Chondrocyte (in vitro differentiated cells): ENCODE measurements around the gene NOVA2. TPM values are rescaled to one million over a fixed set of nuclear protein-coding genes. Genes with fewer than 3 reads are reported as not detected.

Source experiments
- DNase-seq: peaks from one replicate; pipeline ENCODE4 v3.0.0; 2021; ENCODE audit warnings: mixed read lengths, low spot score
- H3K27ac Mint-ChIP-seq: one replicate; pipeline ENCODE4 v1.8.0; 2021; ENCODE audit warnings: mild to moderate bottlenecking, moderate library complexity, mixed read lengths; ENCODE audit not compliant: unreplicated experiment
- H3K27me3 Mint-ChIP-seq: 2 replicates; pipeline ENCODE4 v1.8.0; 2021; ENCODE audit warnings: low read depth, mixed read lengths
- H3K36me3 Mint-ChIP-seq: 2 replicates; pipeline ENCODE4 v1.8.0; 2021; ENCODE audit warnings: low read depth, mixed read lengths
- H3K4me1 Mint-ChIP-seq: 2 replicates; pipeline ENCODE4 v1.8.0; 2021; ENCODE audit warnings: low read depth, mild to moderate bottlenecking, mixed read lengths
- H3K4me3 Mint-ChIP-seq: one replicate; pipeline ENCODE4 v1.8.0; 2021; ENCODE audit warnings: mild to moderate bottlenecking, moderate library complexity, mixed read lengths; ENCODE audit not compliant: unreplicated experiment
- H3K9me3 Mint-ChIP-seq: 2 replicates; pipeline ENCODE4 v1.8.0; 2021; ENCODE audit warnings: low read depth, mixed read lengths
- total RNA-seq: library from RNA; stranded (reverse); gene quantifications from 3 replicates; pipeline ENCODE4 v1.2.1, GENCODE V29; 2021
- TF ChIP-seq, protein P1 (sequence below): fragments of 200-600 bp; sonication (generic); IDR thresholded peaks from 2 replicates; pipeline ENCODE4 v1.5.0; 2021; ENCODE audit warnings: antibody characterized with exemption, mild to moderate bottlenecking, moderate library complexity

Gene NOVA2
- total RNA-seq, 1 donor from 2014 or later: 0.22 TPM

GRCh38 chr19:45953676-45954075 is 20.0 kb downstream of the NOVA2 start:
- H3K27me3 Mint-ChIP-seq: peaks cover 21% of the 10 kb centered on the region

DNA sequence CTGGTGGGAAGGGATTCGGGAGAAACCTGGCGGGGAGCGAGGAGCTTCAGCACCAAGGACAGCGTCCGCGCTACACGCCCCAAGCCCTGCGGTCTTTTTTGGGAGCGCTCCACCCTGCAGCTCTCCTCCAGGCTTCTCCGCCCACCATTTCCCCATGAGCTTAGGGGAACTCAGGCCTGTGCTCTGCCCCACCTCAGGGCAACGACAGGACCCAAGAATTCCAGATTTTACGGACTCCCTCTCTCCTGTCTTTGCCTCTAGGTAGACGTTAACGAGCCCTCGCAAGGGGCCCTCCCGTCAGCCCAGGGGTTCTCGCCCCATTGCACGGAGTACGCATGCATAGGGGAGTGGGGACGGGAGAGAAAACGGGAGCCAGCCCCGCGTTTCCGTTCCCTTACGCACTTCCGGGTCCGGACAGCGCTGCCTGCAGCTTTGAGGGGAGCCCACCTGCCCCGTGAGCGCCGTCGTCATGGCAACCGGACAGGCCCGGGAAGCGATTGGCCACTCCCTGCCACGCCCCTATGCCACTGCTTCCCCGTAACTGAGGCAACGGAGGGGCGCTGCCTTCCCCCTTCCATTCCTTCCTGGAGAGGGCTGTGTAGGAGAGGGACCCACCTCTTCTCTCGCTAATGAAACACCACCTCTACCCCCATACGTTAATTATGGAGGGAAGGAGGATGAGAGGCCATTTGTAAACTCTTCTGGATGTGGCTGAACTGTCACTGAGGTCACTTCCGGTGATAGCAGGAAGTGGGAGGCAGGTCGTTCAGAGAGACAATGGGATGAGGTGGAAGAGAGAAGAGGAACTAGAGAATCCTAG is 20.8 kb downstream of the NOVA2 start:
- peaks cover 7% of the 10 kb centered on the region for H3K4me1 Mint-ChIP-seq
- H3K27me3 Mint-ChIP-seq: peaks cover 16% of the 10 kb centered on the region
- H3K9me3 Mint-ChIP-seq: no peaks in the 10 kb centered on the region
- H3K36me3 Mint-ChIP-seq: no peaks in the 10 kb centered on the region
- TF ChIP-seq, protein P1, sequence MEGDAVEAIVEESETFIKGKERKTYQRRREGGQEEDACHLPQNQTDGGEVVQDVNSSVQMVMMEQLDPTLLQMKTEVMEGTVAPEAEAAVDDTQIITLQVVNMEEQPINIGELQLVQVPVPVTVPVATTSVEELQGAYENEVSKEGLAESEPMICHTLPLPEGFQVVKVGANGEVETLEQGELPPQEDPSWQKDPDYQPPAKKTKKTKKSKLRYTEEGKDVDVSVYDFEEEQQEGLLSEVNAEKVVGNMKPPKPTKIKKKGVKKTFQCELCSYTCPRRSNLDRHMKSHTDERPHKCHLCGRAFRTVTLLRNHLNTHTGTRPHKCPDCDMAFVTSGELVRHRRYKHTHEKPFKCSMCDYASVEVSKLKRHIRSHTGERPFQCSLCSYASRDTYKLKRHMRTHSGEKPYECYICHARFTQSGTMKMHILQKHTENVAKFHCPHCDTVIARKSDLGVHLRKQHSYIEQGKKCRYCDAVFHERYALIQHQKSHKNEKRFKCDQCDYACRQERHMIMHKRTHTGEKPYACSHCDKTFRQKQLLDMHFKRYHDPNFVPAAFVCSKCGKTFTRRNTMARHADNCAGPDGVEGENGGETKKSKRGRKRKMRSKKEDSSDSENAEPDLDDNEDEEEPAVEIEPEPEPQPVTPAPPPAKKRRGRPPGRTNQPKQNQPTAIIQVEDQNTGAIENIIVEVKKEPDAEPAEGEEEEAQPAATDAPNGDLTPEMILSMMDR: no peak
- H3K27ac Mint-ChIP-seq: no peak overlapping the region
- peak overlapping the region; percentile 58 for H3K4me3 Mint-ChIP-seq
- DNase-seq: no peak

More at GRCh38 chr19:45953676-45954075, 20.0 kb downstream of the NOVA2 start:
- Mint-ChIP-seq H3K27ac (no peak overlapping the region), H3K9me3 (no peaks in the 10 kb centered on the region), H3K36me3 (no peaks in the 10 kb centered on the region), H3K4me1 (peaks cover 7% of the 10 kb centered on the region), H3K4me3 (no peak overlapping the region)
- no peak for DNase-seq
- TF ChIP-seq, protein P1: no peak

GRCh38 chr19:45952341-45952685 is 21.4 kb downstream of the NOVA2 start:
- peaks cover 16% of the 10 kb centered on the region for H3K27me3 Mint-ChIP-seq

GRCh38 chr19:45947926-45948325 is 25.7 kb downstream of the NOVA2 start:
- no peaks in the 10 kb centered on the region for H3K9me3 Mint-ChIP-seq
- H3K27ac Mint-ChIP-seq: no peak overlapping the region
- H3K27me3 Mint-ChIP-seq: peaks cover 23% of the 10 kb centered on the region
- H3K4me3 Mint-ChIP-seq: no peak overlapping the region
- TF ChIP-seq, protein P1: no peak
- DNase-seq: no peak
- peaks cover 4% of the 10 kb centered on the region for H3K4me1 Mint-ChIP-seq
- no peaks in the 10 kb centered on the region for H3K36me3 Mint-ChIP-seq

More at GRCh38 chr19:45952341-45952685, 21.4 kb downstream of the NOVA2 start:
- TF ChIP-seq, protein P1: no peak
- Mint-ChIP-seq H3K4me1 (peaks cover 7% of the 10 kb centered on the region), H3K27ac (no peak overlapping the region), H3K4me3 (no peak overlapping the region), H3K36me3 (no peaks in the 10 kb centered on the region), H3K9me3 (no peaks in the 10 kb centered on the region)
- no peak for DNase-seq

- H3K27me3 Mint-ChIP-seq: peaks cover 45% of the 10 kb centered on the region
- H3K4me3 Mint-ChIP-seq: no peak overlapping the region
Observed at GRCh38 chr19:45940515-45940805, 33.2 kb downstream of the NOVA2 start.

More at GRCh38 chr19:45940515-45940805, 33.2 kb downstream of the NOVA2 start:
- no peaks in the 10 kb centered on the region for H3K9me3 Mint-ChIP-seq
- peaks cover 2% of the 10 kb centered on the region for H3K36me3 Mint-ChIP-seq
- DNase-seq: no peak
- TF ChIP-seq, protein P1: no peak
- H3K27ac Mint-ChIP-seq: no peak overlapping the region
- H3K4me1 Mint-ChIP-seq: no peaks in the 10 kb centered on the region
